Colon (tissue), 2 donors: ENCODE data around the gene SMTNL1.

Source experiments
- FAIRE-seq: peaks from 2 replicates; lab custom pipeline; 2012; peaks lifted over from hg19 to GRCh38; lab: Jason Lieb, UNC
- donor health status: control.
- donor health status: control.

Gene SMTNL1, protein sequence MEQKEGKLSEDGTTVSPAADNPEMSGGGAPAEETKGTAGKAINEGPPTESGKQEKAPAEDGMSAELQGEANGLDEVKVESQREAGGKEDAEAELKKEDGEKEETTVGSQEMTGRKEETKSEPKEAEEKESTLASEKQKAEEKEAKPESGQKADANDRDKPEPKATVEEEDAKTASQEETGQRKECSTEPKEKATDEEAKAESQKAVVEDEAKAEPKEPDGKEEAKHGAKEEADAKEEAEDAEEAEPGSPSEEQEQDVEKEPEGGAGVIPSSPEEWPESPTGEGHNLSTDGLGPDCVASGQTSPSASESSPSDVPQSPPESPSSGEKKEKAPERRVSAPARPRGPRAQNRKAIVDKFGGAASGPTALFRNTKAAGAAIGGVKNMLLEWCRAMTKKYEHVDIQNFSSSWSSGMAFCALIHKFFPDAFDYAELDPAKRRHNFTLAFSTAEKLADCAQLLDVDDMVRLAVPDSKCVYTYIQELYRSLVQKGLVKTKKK

DNA sequence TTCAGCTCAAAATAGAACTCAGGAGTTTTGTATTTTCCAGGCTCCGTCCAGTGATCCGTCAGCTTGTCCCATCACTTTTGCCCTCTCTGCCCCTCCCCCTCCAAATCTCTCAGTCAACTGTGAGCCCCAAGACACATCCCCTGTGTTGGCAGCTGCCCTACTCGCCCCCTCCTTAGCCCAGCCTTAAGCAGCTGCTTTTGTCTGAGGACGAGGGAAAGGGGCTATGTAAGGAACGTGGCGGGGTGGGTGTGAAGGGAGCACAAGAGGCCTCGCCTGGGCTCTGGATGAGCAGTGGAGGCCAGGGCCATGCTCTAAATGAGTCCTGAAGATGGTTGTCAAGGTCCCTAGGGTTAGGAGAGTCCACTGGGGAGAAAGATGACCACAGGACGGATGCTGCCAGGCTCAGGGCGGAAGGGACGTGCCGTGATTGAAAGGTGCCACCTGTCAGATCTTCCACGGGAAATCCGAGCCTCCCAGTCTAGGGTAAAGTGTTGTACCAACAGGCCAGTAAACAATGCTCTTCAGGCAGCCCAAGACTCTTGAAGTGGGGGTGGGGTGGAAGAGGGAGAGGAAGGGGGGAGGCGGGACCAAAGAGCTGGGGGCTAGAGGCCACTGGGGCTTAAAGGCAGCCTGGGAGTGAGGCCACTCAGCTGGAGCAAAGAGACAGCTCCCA is at the start of gene SMTNL1:
TSS of gene SMTNL1 (plus strand) at position 649 of the 673 bp plus-strand sequence. CDS start 5,048 bp downstream, outside the sequence.
- no peak for FAIRE-seq

DNA sequence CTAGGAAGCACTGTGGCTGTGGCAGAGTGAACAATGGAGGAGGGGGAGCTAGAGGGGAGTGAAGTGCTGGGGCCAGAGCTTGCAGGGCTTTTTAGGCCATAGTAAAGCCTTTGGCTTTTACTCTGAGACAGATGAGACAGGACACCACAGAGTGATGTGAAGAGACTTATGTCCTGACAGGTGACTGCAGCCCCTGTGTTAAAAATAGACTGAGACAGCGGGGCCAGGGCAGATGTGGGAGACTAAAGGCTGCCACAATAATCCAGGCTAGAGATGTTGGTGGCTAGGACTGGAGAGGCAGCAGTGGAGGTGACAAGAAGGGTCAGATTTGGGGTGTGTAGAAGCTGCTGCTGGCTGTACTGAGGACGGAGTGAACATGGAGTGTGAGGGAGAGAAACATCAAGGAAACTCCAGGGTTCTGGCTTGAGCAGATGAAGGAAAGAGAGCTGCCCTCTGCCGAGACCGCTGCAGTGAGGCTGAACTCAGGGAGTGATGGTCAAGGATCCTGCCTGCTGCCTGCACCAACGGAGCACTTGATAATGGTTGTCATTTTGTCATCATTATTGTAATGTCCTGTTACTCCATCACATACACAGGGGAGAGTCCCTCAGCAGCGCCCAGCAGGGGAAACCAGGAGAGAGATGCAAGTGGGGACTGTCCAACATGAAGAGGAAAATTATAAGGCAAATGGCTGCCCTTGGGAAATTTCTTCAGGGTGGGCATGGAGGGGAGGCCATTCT is 49.3 kb upstream of the SMTNL1 start:
- FAIRE-seq: no peak

DNA sequence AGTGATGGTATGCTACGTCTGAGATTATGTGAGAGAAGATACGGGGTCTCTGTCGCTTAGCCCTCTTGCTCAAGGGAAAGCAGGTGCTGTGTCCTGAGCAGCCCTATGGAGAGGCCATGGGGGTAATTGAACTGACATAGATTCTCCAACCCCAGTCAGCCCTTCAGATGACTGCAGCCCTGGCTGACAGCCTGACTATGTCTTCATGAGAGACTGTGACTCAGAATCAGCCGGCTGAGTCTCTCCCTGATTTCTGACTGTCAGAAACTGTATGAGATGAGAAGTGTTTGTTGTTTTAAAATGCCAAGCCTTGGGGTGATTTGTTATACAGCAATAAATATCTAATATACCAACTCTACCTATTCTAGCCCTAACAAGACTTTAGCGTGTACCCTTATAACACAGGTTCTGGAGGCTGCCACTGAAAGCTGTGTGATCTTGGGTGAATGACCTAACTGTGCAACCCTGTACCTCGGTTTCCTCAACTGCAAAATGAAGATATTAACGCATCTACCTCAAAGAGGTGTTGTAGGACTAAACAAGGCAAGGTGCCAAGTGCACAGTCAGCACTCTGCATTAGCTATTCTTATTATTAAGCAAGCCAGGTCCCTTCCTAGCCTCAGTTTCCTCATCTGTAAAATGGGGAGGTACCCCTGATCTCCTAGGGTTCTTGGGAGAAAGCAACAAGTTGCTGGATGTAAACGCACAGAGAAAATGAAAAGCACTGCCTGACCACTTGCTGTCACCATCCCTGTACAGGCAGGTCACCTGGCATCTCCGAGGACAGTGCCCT is 46.7 kb upstream of the SMTNL1 start:
- no peak for FAIRE-seq

DNA sequence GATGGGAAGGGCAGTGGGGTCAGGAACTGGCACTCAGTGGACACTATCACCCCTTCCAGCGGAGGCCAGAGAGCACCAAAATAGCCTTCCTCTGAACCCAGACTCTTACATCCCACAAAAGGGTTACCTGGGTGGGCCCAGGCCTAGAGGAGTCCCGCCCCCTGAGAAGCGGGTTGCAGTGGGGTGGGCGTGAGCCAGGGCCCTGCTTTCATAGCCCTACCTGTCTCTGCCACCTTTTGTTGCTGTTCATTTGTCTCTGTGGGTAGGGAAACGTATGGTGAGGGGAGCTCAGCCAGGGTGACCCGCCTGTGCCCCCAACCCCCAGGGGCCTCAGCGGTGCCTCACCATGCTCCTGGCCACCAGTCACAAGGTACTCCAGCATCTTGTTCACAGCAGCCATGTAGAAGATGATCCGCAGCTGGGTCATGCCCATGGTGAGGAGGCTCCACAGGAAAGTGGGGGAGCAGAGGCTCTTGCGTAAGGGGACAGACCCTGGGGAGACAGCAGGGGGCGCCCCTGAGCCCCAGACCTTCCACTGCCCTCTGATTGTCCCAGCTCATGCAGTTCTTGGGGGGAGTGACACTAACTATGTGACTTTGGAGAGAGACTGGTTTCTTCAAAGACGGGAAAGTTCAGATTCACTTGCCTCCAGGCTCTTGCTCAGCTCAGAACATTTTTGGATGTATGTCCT is 45.9 kb upstream of the SMTNL1 start:
- no peak for FAIRE-seq

DNA sequence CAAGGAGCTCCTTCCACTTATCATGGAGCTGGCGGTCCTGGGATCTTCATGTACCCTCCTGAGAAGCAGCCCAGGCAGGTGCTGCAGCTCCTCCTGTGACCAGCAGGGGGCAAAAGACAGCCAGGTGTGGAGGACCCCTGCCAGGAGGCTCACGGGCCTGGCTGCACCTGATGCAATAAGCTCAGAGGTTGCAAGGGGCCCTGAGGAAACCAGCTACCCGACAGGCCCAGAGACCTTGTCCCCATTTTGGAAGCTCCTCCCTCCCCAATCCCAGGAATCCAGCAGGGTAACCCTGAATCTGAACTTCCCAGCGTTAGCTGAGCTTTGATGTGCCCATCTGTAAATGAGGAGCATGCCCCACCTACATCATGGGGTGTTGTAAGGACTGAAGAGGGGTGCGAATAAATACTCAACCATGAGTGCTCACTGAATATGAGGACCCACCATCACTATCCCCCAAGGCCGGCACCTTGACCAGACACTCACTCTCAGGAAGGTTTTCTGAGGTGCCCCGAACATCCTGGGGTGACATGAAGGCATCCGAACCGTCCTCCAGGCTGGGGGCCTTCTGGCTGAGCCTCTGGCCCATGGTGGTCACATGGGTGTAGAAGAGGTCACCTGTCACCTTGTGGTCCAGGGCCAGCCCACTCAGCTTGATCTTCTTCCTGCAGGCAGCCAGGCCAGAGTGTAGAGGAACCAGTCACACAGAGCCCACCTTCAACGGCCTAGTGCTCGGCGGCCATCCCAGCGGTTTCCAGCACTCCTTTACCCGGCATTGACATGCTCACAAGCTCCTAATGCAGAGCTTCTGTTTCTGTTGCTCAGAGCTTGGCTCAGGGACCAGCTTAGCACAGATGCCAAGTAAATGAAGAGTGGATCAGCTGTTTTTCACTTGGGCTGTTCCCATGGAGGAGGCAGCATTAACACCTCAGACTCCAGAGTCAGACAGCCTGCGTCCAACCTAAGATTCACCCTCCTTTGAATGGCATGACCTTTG is 43.6 kb upstream of the SMTNL1 start:
- no peak for FAIRE-seq

DNA sequence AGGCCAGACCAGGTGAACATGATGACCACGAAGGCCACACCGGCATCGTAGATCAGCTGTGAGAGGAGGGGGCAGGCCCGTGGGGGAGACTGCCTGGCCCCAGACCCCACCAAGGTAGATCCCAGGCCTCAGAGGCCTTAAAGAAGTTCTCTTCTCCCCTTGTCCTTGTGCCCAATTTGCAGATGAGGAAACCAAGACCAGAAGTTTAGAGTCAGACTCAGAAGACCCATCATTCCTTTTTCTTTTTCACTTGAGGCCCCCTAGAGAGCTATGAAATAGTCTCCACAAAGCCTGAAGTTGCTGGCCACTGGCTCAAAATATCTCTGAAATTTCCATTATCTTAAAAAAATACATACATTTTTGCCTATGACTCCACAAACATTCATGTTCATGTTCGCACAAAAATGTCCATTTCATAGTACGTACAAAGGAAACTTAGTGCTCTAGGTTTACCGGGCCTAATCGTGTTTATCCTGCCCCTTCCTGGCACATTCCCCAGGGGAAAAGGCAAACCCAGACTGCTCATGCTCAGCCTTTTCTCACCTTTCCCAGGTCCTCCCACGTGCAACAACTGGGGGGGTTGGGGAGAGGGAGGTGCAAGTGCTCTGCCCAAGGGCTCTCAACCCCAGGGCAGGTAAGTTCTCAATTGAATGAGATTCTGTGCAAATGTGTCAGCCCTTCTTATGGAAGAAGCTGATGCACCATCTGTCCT is 41.1 kb upstream of the SMTNL1 start:
- no peak for FAIRE-seq

DNA sequence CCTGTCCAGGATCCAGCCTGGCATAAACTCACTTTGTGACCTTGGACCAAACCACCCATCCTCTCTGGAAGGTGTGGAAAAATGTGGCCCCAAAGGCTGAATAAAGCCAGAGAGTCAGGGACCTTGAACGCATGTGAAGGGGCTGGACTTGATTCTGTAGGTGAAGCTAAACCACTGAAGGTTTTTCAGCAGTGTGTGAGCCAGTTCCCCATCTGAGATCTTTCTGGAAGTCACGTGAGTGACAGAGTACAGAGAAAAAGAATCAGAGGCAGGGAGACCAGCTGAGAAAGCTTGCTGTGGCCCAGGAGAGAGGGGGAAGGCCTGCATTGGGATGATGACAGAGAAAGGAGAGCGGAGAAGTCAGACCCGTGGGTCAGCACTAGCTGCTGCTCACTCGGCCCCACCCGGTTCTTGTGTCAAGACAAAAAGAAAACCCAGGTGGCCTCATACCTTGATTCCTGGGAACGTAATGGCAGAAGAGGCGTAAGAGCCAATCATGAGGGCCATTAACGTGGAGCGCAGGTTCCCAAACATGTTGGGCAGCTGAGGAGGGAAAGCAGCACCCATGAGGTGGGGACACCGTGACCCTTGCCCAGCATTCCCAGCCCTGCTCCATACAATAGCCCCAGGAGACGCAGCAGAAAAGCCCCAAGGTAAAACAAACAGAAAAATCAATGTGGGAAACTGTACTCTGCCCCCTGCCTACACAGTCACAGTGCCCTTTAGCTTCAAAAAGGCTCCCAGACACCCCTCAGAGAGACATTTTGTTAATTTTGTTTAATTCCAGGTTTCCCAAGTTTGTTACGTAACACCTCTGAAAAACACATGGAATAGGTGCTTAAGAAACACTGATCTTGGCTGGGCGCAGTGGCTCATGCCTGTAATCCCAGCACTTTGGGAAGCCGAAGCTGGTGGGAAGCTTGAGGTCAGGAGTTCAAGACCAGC is 39.8 kb upstream of the SMTNL1 start:
- no peak for FAIRE-seq

DNA sequence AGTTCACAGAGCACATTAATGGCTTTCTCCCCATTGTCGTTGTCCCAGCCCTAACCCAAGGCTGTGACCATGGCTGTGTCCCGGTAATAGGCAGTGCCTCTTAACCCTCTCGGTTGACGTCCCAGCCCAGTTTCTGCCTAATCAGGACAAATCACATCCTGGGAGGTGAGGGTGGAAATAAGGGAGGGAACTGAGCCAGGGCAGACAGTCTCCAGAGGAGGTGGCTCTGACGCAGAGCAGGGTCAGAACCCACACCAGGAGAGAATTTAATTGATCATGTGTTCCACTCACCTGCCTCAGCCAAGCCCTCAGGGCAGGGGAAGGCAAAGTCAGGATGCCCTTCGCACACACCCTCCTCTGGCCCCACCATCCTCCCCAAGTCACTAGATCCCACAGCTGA is 38.9 kb upstream of the SMTNL1 start:
- no peak for FAIRE-seq

DNA sequence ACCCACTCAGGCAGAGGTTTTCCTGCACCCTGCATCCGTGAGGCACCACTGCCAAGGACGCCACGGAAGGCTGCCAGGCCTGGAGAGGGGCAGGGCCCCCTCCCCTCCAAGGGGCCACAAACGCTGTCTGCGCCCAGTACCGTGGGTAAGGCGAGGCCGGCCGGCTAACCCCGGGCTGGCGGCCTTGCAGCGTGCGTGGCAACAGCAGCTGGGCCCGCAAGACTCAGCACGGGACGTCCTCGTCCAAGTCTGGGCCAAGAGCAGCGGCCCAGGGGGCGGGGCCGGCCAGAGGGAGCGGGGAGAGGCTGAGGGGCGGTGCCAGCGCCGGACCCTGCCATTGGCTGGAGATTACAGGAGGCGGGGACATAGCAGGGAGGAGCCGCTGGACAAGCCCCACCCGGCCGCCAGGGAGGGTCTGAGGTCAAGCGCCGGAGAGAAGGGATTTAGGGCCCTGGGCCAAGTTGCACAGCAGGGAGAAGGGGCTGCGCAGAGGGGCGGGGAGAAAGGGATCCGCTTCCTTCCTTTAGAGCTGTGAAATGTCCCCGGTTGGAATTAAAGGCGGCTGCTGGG is 37.9 kb upstream of the SMTNL1 start:
- FAIRE-seq: no peak

DNA sequence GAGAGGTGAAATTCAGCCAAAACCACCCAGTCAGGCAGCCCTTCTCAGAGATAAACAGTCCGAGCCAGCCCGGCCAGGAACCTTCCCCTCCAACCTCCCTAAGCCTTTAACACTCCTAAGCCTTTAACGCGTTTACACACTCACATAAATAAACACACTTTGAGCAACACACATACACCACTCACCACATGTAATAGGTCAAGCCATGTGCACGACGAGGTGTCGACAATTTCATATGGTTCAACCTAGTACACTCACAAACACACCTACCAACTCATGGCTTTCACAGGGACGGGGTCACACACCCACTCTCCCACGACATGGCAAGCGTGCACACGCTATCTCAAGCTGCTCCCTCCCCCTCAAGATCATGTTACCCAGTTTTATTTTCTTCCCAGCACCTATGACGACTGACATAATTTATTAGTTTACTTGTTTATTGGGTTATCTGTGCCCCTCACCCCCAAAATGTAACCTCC is 37.4 kb upstream of the SMTNL1 start:
- FAIRE-seq: no peak

DNA sequence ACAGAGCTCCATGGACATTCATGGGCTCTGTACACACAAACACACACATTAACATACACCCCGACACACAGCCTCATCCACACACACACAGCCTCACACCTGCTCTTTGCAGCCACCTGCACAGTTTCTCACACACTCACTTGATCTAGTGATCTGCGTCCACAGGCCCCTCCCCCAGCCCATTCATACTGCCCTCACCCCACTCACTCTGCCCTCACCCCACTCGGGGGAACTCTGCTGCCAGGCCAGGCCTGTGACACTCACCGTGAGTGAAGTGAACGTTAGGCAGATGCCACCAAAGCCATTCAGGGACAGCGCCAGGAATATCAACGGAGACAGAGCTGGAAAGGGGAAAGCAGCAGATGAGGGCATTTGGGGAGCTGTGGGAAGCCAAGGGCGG is 36.9 kb upstream of the SMTNL1 start:
- FAIRE-seq: no peak

DNA sequence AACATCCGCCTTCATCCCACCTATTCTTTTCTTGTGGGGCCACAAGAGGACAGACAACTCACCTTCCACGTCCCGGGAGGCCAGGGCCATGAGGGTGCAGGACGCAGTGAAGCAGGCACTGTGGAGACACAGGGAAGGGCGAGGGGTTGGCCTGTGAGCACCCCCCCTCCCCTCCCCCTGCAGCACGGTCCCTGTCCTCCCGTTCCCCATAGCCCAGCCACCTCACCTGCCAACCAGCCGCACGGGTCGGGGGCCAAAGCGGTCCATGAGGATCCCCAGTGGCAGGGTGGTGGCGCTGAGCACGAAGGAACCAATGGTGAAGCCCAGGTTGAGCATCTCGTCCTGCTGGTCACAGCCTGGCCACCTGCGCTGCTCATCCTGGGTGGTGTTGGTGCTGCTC is 36.5 kb upstream of the SMTNL1 start:
- no peak for FAIRE-seq

DNA sequence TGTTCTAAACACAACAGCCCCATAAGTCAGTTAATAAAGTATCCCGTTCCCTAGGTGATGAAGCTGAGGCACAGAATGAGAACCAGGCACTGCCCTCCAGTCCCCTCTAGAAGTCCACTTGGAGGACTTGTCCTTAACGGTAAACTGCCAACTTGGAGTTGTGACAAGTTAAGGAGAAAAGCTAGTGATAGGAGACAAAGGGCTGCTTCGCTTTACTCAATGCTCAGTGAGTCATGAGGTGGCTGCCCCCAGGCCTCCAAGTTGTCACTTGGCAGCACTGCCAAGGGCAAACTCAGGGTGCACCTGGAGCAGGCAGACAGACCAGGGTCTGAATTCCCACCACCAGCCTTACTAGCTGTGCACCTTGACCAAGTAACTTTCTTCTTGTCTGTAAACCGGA is 35.4 kb upstream of the SMTNL1 start:
- no peak for FAIRE-seq

DNA sequence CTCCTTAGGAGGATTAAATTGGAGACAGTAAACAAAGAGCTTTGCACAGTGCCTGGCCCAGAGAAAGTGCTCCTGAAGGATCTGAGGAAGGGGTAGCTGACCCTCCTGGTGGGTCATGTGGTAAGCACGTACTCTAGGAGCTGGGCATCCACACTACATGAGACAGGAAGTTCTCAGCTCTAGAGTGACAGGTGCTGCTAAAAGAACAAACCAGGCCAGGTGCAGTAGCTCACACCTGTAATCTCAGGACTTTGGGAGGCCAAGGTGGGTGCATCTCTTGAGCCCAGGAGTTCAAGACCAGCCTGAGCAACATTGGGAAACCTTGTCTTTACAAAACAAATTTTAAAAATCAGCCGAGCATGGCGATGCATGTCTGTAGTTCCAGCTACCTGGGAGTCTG is 35.0 kb upstream of the SMTNL1 start:
- FAIRE-seq: no peak

DNA sequence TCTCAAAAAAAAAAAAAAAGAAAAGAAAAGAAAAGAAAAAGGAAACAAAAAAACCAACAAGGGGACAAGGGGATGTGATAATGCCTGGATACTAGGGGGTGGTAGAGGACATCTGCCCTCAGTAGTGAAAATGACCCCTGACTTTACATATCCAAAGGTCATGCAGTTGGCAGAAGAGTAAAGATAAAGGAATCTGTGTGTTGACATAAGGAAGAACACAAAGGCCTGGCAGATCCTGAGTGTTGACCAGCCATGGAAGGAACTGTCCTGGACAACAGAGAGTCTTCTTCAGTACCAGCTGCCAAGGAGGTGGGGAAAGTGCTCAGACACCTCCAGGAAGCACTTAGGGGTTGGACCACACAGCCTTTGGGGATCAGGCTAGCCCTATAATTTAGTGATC is 34.5 kb upstream of the SMTNL1 start:
- no peak for FAIRE-seq

DNA sequence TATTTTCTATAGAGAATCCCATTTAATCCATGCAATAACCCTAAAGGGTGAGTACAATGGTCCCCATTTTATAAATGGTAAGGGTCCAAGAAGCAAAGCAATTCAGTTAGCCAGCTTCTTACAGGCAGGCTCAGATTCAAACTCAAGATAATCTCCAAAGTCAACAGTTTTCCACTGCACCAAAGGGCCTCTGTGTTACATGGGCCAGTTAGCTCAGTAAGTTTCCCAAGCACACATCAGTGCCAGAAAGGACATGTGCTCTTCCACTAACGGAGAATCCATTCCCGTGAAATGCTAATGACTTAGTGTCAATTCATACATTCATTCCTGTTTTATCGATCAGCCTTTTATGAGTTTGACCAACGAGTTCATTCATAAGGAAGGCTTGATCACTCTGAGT is 32.9 kb upstream of the SMTNL1 start:
- FAIRE-seq: no peak

DNA sequence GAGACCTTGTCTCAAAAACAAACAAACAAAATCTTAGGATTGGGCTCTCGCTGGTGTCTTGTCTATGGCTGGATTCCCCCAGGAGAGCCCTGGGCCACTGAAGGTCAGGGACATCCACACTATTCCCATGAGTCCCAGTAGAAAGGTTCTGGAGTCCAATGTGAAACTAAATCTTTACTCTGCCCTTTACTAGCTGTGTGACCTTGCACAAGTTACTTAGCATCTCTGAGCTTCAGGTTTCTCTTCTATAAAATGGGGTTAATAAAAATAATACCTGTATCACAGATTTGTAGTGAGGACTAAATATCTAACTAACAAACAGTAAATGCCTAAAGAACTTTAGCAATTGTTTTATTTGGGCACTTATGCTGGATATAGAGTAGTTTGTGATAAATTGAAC is 30.9 kb upstream of the SMTNL1 start:
- FAIRE-seq: no peak
